K562 (cell line): ENCODE data around the gene SARS1. TPM values are rescaled to one million over a fixed set of nuclear protein-coding genes. Genes with fewer than 3 reads are reported as not detected.

Experiments
- ATAC-seq: fragments of 200-7000 bp; cut with Tn5 transposase; 3 replicates; pipeline ENCODE4 v1.9.1; 2020; ENCODE audit warnings: moderate library complexity
- BruUV-seq: library from RNA; stranded (reverse); fragments of 400-500 nt; replicated peaks from 2 replicates; lab custom pipeline; 2021; lab: Mats Ljungman, UMichigan
- CTCF ChIA-PET: fragments of 300-600 bp; formaldehyde crosslinking; extraction: SDS; loops from one replicate; lab custom pipeline; 2021; ENCODE audit warnings: low intra/inter-chr PET ratio; lab: Yijun Ruan, JAX
- POLR2A ChIA-PET: fragments of 300-600, 350-650 bp; sonication (Branson Sonifier 250); formaldehyde crosslinking; extraction: SDS; loops from one replicate; lab custom pipeline; 2021; ENCODE audit warnings: antibody characterized with exemption, inconsistent platforms; lab: Yijun Ruan, JAX
- DNase-seq, 4 experiments: peaks; one replicate each; pipeline versions ENCODE4 v3.0.0 to v3.0.0-alpha.2; 2011 to 2018; ENCODE audit warnings: low spot score in 3 of 4, mixed read lengths in 3 of 4; ENCODE audit errors: extremely low read depth in 1 of 4
- FAIRE-seq: peaks from 2 replicates; lab custom pipeline; 2011; peaks lifted over from hg19 to GRCh38; lab: Jason Lieb, UNC
- H2AFZ ChIP-seq: 2 replicates; pipeline ENCODE4 v1.6.0; 2011; ENCODE audit warnings: low read depth, low read length, control low read depth, inconsistent platforms
- H3K27ac ChIP-seq: fragments of 200-600 bp; 3 replicates; pipeline ENCODE4 v1.8.0; 2011; ENCODE audit warnings: low read depth, mild to moderate bottlenecking, control low read depth, inconsistent platforms, low read length, moderate library complexity, mixed read lengths; ENCODE audit errors: extremely low read depth
- H3K27me3 ChIP-seq, 2 experiments: fragments of 300-600 bp in 1 of 2; 2 replicates in 1 of 2; 3 replicates in 1 of 2; pipeline versions ENCODE4 v1.6.0 to v1.8.0; 2011; ENCODE audit warnings: inconsistent platforms in 2 of 2, low read length in 2 of 2, mild to moderate bottlenecking in 1 of 2, mixed read lengths in 1 of 2, moderate library complexity in 1 of 2; ENCODE audit not compliant: control insufficient read depth in 2 of 2, insufficient read depth in 2 of 2
- H3K36me3 ChIP-seq: fragments of 300-600 bp; 3 replicates; pipeline ENCODE4 v1.8.0; 2011; ENCODE audit warnings: mild to moderate bottlenecking, low read length, inconsistent platforms; ENCODE audit not compliant: control insufficient read depth, insufficient read depth
- H3K4me1 ChIP-seq, 2 experiments: fragments of 200-600 bp in 1 of 2; replicated peaks in 1 of 2; 2 replicates in 1 of 2; 3 replicates in 1 of 2; pipeline versions ENCODE4 v1.5.1 to v1.8.0; 2011; ENCODE audit warnings: inconsistent platforms in 2 of 2, low read length in 2 of 2, mild to moderate bottlenecking in 1 of 2, mixed read lengths in 1 of 2, moderate library complexity in 1 of 2; ENCODE audit not compliant: control insufficient read depth in 2 of 2, insufficient read depth in 2 of 2
- H3K4me2 ChIP-seq: 2 replicates; pipeline ENCODE4 v1.6.1; 2011; ENCODE audit warnings: low read length, control low read depth, inconsistent platforms, mixed read lengths; ENCODE audit not compliant: insufficient read depth
- H3K4me3 ChIP-seq: fragments of 200-600 bp; sonication (generic), shearing (Covaris generic); 2 replicates; pipeline ENCODE4 v1.5.1; 2016; ENCODE audit warnings: control low read depth, inconsistent platforms
- H3K79me2 ChIP-seq: fragments of 200-600 bp; 3 replicates; pipeline ENCODE4 v1.8.0; 2011; ENCODE audit warnings: low read length, inconsistent platforms; ENCODE audit not compliant: control insufficient read depth, insufficient read depth
- H3K9ac ChIP-seq, 2 experiments: 2 replicates each; pipeline versions ENCODE4 v1.6.0 to v1.6.1; 2011; ENCODE audit warnings: low read depth in 2 of 2, low read length in 2 of 2, control low read depth in 1 of 2, inconsistent platforms in 1 of 2, mild to moderate bottlenecking in 1 of 2, mixed read lengths in 1 of 2; ENCODE audit not compliant: insufficient read depth in 1 of 2
- H3K9me1 ChIP-seq: one replicate; pipeline ENCODE4 v1.6.0; 2011; ENCODE audit warnings: inconsistent platforms, mild to moderate bottlenecking, low read length, moderate library complexity; ENCODE audit not compliant: control insufficient read depth, insufficient read depth
- H3K9me3 ChIP-seq: replicated peaks from 2 replicates; pipeline ENCODE4 v1.5.1; 2011; ENCODE audit warnings: low read depth, low read length, inconsistent platforms; ENCODE audit not compliant: control insufficient read depth, insufficient read depth
- H4K20me1 ChIP-seq: replicated peaks from 2 replicates; pipeline ENCODE4 v1.6.1; 2011; ENCODE audit warnings: low read length, inconsistent platforms, mixed read lengths; ENCODE audit not compliant: control insufficient read depth, insufficient read depth
- BRF2 ChIP-seq: IDR thresholded peaks from 3 replicates; pipeline ENCODE4 v1.6.1; 2011; ENCODE audit warnings: borderline replicate concordance, mild to moderate bottlenecking; ENCODE audit not compliant: insufficient read length, insufficient read depth
- C11orf30 ChIP-seq: fragments of 450-650 bp; IDR thresholded peaks from 2 replicates; pipeline ENCODE4 v1.6.1; 2016; ENCODE audit warnings: low read depth, mild to moderate bottlenecking
- CBFA2T3 ChIP-seq: fragments of 450-650 bp; IDR thresholded peaks from 2 replicates; pipeline ENCODE4 v1.6.1; 2017
- CBX8 ChIP-seq: fragments of 200-600 bp; sonication (generic); IDR thresholded peaks from 2 replicates; pipeline ENCODE4 v1.6.1; 2012; ENCODE audit warnings: borderline replicate concordance, mixed run types, low read depth, mild to moderate bottlenecking, moderate library complexity, mixed read lengths, low read length, control low read depth, inconsistent platforms; ENCODE audit not compliant: poor library complexity, severe bottlenecking; ENCODE audit errors: extremely low read depth
- THAP12 ChIP-seq: fragments of 250-450 bp; sonication (Bioruptor Pico); IDR thresholded peaks from 2 replicates; pipeline ENCODE4 v1.9.0; 2021; ENCODE audit warnings: mild to moderate bottlenecking, inconsistent platforms
- WGBS: fragments of 100-300 bp; shearing (Covaris generic); methylation state at CpG from one replicate; pipeline ENCODE4 v1.1.6; 2016; ENCODE audit warnings: low coverage, mixed read lengths; ENCODE audit not compliant: insufficient coverage; ENCODE audit errors: missing lambda C conversion rate; 5-methylcytosine and 5-hydroxymethylcytosine counted together
- in situ Hi-C: fragments of 300-500 bp; cut with MboI; formaldehyde crosslinking; loops from 4 replicates; pipeline ENCODE4 v1.15.0; 2018; ENCODE audit warnings: inconsistent platforms, mixed read lengths
- intact Hi-C: fragments of 100-400 bp; cut with micrococcal nuclease; formaldehyde crosslinking; loops from 2 replicates; pipeline ENCODE4 v1.14.2; 2022
- polyA plus RNA-seq, 8 experiments: library from polyadenylated mRNA; depleted of rRNA in 4 of 8; stranded (reverse) in 5 of 8; unstranded in 3 of 8; fragments of >200 nt; fragmentation: Nextera tagmentation in 2 of 8; fragmentation: Illumina TruSeq in 1 of 8; extraction: Ambion mirVana in 2 of 8; extraction: Trizol in 1 of 8; gene quantifications; 2 replicates each; pipeline versions ENCODE4 v1.2.1 to v1.2.3, GENCODE V29; 2011 to 2014; ENCODE audit warnings: inconsistent platforms in 1 of 8, missing spikeins in 1 of 8
- total RNA-seq, 7 experiments: library from RNA; depleted of rRNA in 6 of 7; stranded (reverse); fragments of >200 nt in 6 of 7; fragmentation: Illumina TruSeq in 2 of 7; extraction: Trizol in 2 of 7; gene quantifications; 2 replicates each; pipeline versions ENCODE4 v1.2.1 to v1.2.3, GENCODE V29; 2011 to 2021; ENCODE audit warnings: low replicate concordance in 1 of 7

Gene SARS1
- total and polyA plus RNA-seq, 9 of the 15 experiments (the other 6 are each of a cell fraction or from before 2014, with no cell fraction given), result 221 to 623 (median 254) TPM

- ATAC-seq, result 0 out of 3 replicates have a peak, but pooled peaks have one; percentile 8
- Histone ChIP-seq H3K79me2 (no peaks in the 10 kb centered on the region), H3K9me3 (no peaks in the 10 kb centered on the region), H3K4me1 (peaks cover 6 to 29% of the 10 kb centered on the region in 2 experiments; a peak in 4 of 5 replicates), H4K20me1 (no peaks in the 10 kb centered on the region), H3K9me1 (no peaks in the 10 kb centered on the region), H2AFZ (peak overlapping the region; percentile 66), H3K4me3 (no peak overlapping the region), H3K4me2 (no peak overlapping the region), H3K27me3 (no peaks in the 10 kb centered on the region), H3K27ac (no peak overlapping the region), H3K36me3 (no peaks in the 10 kb centered on the region), H3K9ac (no peak overlapping the region)
- no peak for DNase-seq
- in situ Hi-C loops, result no loop called here
- intact Hi-C loops, result no loop called here
- BruUV-seq, result no TSS peak
- ChIA-PET POLR2A (interaction anchor here (0.5 to 2.5 kb wide), 6 partner anchors 9 to 254 kb away, joined by 3 to 12 read pairs (median 3); no protein-coding TSS in a partner anchor), CTCF (no interaction called here)
- FAIRE-seq, result no peak
- WGBS, result 51% methylated on average over 7 of the region's 7 CpGs
- no peak for TF ChIP-seq CBX8
- no peak for TF ChIP-seq THAP12
- no peak for TF ChIP-seq CBFA2T3
- TF ChIP-seq C11orf30, result no peak
- TF ChIP-seq BRF2, result no peak
- TF ChIP-seq, all 486 proteins: peak for 0
Observed at GRCh38 chr1:109170035-109170764, 43.5 kb upstream of the SARS1 start.
